Stimulated activated CD4-positive, alpha-beta T cell treated with anti-CD3 and anti-CD28 coated beads, Interleukin-1b, Interleukin-23, amount 100 ng/mL, for 24 hours (primary cell): ENCODE data around the gene SNCAIP.

Experiments
- DNase-seq, 4 experiments: peaks; one replicate each; pipeline ENCODE4 v3.0.0-alpha.2; 2020; ENCODE audit warnings: low read depth in 4 of 4, low spot score in 1 of 4

The SNCAIP gene

GRCh38 chr5:122311961-122312590 is at the start of gene SNCAIP:
Gene SNCAIP (plus strand): TSS chr5:122312237. CDS start chr5:122391135, 78,898 bp downstream.
- no peak for DNase-seq

GRCh38 chr5:122263352-122264030 is 48.5 kb upstream of the SNCAIP start:
- no peak for DNase-seq

GRCh38 chr5:122264610-122265009 is 47.4 kb upstream of the SNCAIP start:
- no peak for DNase-seq

- no peak for DNase-seq
Observed at GRCh38 chr5:122267185-122267584, 44.9 kb upstream of the SNCAIP start.

DNA sequence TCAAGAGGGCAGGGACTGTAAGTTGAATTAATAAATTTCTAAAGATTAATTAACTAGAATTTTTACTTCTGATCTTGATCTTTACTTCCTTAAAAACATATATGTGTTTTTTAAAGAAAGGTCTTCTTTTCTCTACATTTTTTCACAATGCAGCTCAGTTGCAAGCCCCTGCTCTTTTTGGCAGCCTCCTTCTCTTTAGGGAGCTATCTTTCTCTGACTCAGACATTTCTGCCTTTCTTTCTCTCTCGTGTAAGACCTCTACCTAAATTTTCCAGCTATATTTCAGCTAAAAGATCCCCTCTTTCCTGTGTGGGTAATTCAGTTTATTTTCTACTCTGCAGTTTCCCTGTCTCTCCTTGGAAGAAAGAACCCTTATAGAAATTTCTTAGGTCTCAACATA is 38.3 kb upstream of the SNCAIP start:
- DNase-seq, result no peak

- DNase-seq, result no peak
Observed at GRCh38 chr5:122283592-122283991, 28.4 kb upstream of the SNCAIP start.

- DNase-seq, result no peak
Observed at GRCh38 chr5:122286541-122286940, 25.5 kb upstream of the SNCAIP start.

DNA sequence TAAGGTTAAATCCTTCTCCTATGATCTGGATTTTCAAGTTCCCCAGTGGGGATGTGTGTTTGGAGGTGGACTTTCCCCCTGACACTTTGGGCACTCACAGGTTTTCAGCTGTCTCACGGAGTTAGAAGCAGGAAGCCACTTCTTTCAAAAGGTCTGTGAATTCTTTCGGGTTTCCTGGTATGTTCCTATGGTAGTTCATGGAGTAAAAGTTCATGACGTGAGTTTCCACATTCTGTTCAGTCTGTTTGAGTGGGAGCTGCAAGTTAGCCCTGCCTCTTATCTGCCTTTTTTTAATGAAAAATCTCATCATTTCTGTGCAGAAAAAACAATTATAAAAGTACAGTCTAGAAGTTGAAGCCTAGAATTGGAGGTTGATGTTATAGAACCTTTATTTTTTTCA is 24.9 kb upstream of the SNCAIP start:
- DNase-seq, result no peak

DNA sequence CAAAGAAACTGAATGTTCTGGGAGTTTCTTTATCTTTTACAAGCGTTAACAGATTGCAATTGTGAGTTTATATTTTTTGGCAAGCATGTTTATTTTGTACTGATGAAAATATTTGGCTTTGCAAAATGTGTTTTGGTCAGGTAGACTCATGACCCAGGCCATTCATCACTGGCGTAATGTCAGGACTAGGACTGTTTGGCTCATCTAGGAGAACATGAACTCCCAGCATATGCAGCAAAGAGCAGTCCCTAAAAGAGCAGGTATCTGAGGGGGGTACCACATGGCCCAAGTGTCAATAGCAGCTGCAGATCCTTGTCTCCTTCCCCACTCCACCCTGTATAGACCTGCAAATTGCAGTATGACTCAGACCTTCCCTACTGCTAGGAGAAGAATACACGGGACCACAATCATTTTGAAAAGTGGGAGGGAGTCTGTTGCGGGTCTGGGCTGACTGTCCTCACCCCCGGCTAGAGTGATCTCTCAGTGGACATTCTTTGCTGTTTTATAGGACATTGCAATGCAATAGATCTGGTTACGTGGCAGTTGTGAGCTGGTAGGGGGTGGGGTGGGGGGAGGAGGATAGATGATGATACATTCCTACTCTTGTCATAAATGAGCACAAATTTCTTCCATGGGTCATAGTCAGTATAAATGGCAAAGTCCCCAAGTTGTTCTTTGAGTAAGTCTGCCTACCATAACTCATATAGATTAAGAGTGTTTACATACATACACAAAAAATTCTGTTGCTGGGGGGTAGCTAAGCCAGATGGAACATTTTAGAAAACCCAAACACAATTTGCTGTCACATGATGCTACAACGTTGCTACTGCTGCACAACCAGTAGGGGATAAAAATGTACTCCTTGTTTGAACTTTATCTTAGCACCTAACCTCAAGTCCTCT is 20.8 kb upstream of the SNCAIP start:
- DNase-seq, result no peak

DNA sequence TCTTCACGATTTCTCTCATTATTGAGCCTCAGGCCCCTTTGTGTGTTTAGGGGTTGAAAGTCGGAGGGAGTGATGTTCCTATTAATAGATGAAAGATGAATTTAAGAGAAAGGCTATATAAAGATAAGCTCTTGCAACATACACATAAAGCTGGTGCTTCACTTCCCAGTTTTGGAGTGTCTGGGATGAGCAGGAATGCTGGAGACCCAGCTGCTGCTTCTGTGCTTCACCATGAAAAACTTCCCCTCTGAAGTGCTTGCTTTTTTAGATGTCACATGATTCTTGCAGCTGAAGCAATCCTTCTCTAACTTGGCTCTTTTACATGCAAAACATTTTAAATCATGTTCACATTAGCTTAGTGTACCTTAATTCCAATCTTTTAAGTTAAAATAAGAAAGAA is 19.7 kb upstream of the SNCAIP start:
- DNase-seq, result no peak

DNA sequence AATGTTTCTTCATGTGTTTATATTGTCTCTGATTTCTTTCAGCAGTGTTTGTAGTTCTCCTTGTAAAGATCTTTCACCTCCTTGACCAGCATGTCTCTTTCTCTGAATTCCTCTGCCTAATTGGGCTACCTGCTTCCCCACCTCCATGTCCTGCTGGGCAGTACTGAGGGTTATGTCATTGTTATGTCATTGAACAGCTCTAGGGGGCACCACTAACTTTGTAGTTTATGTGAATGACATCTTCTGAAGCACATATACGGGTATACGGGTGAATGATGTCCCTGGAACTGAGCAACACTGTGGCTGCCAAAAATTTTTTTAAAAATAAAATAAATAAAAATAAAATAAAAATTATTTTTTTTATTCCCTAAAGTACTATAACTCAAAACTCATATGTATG is 16.9 kb upstream of the SNCAIP start:
- DNase-seq, result no peak

DNA sequence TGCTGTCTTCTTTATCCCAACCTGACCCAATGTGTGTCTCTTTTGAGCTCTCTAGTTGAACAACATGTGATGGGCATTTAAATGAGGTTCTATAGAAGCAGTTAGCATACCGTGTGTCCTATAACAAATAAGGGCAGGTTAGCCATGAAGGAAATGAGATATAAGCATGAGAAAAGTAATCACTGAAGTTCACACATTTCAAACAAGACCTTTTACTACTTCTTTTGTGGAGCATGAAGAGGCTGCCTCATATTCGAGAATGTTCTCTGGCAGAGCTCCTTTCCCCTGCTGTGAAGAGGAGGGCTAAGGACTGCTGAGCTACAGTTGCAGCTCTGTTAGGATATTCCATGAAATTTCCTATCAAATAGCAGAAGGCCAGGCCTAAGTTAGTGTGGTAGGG is 15.2 kb upstream of the SNCAIP start:
- no peak for DNase-seq

DNA sequence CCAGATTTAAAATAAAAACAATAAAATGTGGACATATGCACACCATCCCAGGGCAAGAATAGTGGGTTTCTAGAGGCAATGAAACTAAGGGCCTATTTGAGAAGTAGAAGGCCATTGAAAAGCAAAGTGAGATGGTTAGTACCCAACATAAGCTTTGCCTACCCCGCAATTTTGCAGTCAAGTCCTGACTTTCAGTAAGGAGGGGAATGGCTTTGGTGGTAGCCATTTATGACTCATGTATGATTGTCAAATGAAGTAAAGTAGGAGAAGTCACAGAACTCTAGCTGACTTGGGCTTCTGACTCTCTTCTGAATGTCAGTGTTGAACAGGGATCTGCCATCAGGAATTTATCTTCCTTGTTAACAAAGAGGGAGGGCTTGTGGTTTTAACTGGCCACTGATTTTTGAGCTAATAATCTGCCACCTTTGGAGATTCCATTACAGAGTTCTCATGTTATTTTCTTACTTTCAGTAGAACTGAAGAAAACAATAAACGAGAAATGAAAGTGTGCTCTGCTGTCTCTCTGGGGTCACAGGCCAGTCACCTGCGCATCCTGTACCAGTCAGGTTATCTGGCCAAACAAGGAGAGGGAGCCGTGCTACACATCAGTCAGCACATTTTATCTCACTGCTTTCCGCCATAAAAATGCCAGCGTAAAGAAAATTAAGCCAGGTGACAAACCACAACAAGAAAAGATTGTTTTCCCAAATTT is 14.3 kb upstream of the SNCAIP start:
- DNase-seq, result no peak

DNA sequence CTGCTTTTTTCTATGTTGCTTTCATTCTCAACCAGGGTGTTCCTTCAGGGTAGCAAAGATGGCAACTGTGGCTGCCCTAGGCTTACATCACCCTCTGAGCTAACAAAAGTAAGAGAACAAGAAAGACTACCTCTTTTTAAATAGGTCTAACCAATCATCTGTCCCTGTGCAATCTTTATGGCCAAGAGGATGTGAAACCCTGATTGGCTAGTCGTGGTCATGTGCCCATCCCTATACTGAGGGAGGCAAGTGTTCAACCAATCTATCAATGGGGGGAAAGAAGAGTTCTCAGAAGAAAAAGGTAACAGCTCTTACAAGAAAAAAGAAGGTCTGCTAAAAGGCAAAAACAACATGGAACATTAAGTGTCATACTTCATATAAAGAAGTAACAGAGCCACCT is 11.7 kb upstream of the SNCAIP start:
- DNase-seq, result no peak

GRCh38 chr5:122301016-122301415 is 11.0 kb upstream of the SNCAIP start:
- DNase-seq, result no peak

GRCh38 chr5:122304471-122305215 is 7.4 kb upstream of the SNCAIP start:
- no peak for DNase-seq

DNA sequence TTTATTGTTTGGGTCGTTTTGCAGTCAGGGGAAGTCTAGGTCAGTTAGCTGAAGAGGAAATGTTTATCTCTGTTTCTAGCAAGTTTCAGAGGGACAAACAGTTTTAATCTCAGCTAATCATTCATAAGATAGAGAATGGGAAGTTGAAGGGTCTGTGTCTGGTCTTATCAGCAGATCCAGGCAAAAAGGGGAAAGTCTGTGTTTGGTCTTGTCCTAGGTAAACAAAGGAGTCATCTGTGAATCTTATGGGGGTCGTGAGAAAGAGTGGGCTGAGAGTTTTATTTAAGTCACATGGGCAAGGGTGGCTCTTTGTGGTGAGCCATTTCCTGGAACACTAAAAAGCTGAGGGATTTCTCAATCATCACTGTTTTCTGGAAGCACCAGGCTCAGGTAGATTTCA is 5.6 kb upstream of the SNCAIP start:
- DNase-seq, result no peak

DNA sequence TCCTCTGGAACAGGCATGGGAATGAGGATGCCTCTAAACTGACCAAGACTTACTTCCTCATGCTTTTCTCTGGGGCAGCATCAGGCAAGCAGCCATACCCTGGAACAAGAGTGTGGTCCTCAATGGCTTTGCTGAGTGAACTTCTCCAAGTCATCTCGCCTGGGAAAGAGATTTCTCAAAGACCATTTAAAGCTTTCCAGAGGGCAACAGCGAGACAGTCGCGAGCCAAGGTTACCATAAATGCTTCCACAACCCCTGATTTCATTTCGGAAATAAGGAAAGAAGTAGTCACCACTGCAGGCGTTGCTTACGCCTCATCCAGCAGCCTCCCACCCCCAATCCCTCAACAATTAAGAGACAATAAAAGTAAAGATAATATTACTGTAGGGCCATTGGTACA is 1.1 kb upstream of the SNCAIP start:
- no peak for DNase-seq

DNA sequence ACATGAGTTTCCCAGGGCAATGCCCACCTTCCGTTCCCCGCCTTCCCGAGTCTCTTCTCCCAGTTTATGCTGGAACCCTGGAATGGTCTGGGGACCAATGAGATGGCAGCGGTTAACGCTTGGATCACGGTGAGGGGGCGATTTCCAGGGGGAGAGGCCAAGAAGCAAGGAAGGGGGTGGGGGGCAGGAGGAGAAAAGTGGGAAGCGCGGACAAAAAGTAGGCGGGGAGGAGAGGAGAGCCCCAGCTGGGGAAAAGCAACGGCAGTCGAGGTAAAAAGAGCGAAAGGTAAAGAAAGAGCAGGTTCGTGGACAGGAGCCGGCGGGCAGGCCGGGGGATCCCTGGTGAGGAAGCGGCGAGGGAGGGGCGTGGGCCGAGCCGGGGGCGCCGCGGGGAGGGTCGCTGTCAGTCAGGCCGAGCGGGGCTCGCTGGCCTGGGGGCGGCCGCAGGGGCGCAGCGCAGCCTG is 508 bp upstream of the SNCAIP start:
- no peak for DNase-seq

DNA sequence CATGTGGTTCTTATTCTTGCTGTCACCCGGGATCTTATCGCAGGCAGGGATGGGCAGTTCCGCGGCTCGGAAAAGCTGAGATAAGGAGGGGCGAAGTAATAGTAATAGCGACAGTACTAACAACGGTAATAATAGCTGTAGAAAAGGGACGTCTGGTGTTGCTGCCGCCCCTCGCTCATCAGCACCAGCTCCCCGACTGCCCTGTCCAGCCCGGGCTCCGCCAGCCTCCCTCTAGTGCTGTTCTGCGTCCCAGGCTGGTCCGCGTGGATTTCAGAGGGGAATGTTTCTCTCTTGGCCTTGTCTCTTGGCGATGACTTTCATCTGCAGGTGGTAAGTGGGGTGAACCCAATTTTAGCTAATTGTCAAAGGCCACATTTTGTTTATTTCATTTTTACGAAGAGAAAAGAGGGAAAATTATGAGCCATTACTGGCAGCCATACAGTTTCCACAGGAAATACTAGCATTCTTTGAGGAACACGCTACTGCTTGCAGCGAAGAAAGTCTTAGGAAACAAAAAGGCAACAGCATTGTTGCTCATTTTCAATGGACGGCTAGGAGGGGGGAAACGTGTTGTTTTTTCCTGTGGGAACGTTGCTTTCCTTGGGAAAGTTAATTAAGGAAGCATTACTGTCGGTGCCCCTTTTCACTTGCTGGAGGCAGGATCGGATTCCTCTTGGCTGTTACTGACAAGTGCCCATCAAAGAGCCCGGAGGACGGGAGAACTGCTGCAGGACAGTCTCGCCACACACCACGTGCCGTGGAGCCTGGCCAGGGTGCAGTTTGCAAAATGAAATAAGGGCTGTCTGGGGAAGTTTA is 762 bp downstream of the SNCAIP start:
- DNase-seq, result no peak
